GM21529 (cell line): ENCODE results near the gene DUSP19.
A peak's percentile ranks its signal among the peaks of the same experiment; 100 is the strongest.

Source experiments
- ATAC-seq: cut with Tn5 transposase; IDR thresholded peaks from one replicate; pipeline ENCODE4 v1.9.1; 2021; ENCODE audit not compliant: unreplicated experiment

DUSP19 gene

GRCh38 chr2:183063083-183063482 lies 15.5 kb upstream of the DUSP19 start:
- no peak for ATAC-seq

- ATAC-seq: no peak
Observed at GRCh38 chr2:183068561-183068960, 10.0 kb upstream of the DUSP19 start.

GRCh38 chr2:183069174-183069573 lies 9.4 kb upstream of the DUSP19 start:
- ATAC-seq: no peak

GRCh38 chr2:183070942-183071844 lies 7.4 kb upstream of the DUSP19 start:
- no peak for ATAC-seq

- no peak for ATAC-seq
Observed at GRCh38 chr2:183072177-183072576, 6.4 kb upstream of the DUSP19 start.

GRCh38 chr2:183078163-183078463 lies 434 bp upstream of the DUSP19 start:
- no peak for ATAC-seq

GRCh38 chr2:183079139-183079775 lies 710 bp downstream of the DUSP19 start:
- peak; percentile 22 for ATAC-seq

GRCh38 chr2:183081911-183082310 lies 3.4 kb downstream of the DUSP19 start:
- no peak for ATAC-seq

GRCh38 chr2:183088061-183088460 lies 9.5 kb downstream of the DUSP19 start:
- no peak for ATAC-seq

- ATAC-seq: peak; percentile 36
Observed at GRCh38 chr2:183089192-183089851, 10.8 kb downstream of the DUSP19 start.

GRCh38 chr2:183091318-183091953 lies 12.9 kb downstream of the DUSP19 start:
- no peak for ATAC-seq

GRCh38 chr2:183091954-183092345 lies 13.4 kb downstream of the DUSP19 start:
- ATAC-seq: no peak

GRCh38 chr2:183093857-183094657 lies 15.5 kb downstream of the DUSP19 start:
- peak; percentile 83 for ATAC-seq

GRCh38 chr2:183105402-183106134 lies 27.0 kb downstream of the DUSP19 start:
- ATAC-seq: no peak

- ATAC-seq: no peak
Observed at GRCh38 chr2:183112577-183112976, 34.0 kb downstream of the DUSP19 start.

- no peak for ATAC-seq
Observed at GRCh38 chr2:183113630-183114029, 35.1 kb downstream of the DUSP19 start.

- no peak for ATAC-seq
Observed at GRCh38 chr2:183117226-183117625, 38.7 kb downstream of the DUSP19 start.

GRCh38 chr2:183123117-183123958 lies 44.8 kb downstream of the DUSP19 start:
- no peak for ATAC-seq

- peak; percentile 37 for ATAC-seq
Observed at GRCh38 chr2:183123959-183124221, 45.3 kb downstream of the DUSP19 start.
